ENCODE measurements around the gene KNDC1.

DNA sequence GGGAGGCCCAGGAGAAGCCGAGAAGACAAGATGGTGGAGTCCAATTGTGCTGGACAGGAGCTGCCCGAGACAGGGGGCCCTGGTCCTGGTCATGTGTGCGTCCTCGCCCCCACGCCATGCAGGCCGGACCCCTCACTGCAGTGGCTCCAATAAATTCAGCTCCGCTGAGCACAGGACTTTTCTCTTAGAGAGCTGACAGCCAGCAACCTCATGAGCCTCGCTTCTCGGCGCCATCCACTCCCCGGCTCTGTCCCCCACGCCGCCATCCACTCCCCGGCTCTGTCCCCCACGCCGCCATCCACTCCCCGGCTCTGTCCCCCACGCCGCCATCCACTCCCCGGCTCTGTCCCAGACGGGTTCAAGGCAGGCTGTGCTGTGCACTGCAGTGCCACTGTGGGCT lies 67.2 kb downstream of the KNDC1 start:
- TF ChIP-seq, protein P1, sequence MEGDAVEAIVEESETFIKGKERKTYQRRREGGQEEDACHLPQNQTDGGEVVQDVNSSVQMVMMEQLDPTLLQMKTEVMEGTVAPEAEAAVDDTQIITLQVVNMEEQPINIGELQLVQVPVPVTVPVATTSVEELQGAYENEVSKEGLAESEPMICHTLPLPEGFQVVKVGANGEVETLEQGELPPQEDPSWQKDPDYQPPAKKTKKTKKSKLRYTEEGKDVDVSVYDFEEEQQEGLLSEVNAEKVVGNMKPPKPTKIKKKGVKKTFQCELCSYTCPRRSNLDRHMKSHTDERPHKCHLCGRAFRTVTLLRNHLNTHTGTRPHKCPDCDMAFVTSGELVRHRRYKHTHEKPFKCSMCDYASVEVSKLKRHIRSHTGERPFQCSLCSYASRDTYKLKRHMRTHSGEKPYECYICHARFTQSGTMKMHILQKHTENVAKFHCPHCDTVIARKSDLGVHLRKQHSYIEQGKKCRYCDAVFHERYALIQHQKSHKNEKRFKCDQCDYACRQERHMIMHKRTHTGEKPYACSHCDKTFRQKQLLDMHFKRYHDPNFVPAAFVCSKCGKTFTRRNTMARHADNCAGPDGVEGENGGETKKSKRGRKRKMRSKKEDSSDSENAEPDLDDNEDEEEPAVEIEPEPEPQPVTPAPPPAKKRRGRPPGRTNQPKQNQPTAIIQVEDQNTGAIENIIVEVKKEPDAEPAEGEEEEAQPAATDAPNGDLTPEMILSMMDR (IDR thresholded peaks at IDR 0.05), result no peak
- TF ChIP-seq POLR2A (IDR thresholded peaks at IDR 0.05) (no peak), POLR2AphosphoS5 (IDR thresholded peaks at IDR 0.05) (no peak)
